ENCODE measurements around the gene SLIT3.

DNA sequence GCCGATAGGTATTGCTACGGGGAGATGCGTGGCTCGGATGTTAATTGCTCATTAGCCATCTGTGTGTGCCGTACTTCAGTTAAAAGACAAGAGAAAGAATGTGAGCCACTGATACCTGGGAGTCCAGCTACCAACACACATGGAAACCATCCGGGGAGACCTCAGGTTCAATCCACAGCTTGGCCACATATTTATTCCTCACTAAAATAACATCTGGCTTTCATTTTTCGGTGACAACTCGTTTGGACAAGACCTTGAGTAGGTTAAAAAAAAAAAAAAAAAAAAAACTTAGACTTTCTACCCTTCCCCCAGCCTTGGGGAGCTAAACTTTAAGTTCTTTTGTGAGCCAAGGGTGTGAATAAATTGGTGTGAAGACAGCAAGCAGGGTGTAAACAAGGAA is 84.1 kb downstream of the SLIT3 start:
- TF ChIP-seq, protein P1, sequence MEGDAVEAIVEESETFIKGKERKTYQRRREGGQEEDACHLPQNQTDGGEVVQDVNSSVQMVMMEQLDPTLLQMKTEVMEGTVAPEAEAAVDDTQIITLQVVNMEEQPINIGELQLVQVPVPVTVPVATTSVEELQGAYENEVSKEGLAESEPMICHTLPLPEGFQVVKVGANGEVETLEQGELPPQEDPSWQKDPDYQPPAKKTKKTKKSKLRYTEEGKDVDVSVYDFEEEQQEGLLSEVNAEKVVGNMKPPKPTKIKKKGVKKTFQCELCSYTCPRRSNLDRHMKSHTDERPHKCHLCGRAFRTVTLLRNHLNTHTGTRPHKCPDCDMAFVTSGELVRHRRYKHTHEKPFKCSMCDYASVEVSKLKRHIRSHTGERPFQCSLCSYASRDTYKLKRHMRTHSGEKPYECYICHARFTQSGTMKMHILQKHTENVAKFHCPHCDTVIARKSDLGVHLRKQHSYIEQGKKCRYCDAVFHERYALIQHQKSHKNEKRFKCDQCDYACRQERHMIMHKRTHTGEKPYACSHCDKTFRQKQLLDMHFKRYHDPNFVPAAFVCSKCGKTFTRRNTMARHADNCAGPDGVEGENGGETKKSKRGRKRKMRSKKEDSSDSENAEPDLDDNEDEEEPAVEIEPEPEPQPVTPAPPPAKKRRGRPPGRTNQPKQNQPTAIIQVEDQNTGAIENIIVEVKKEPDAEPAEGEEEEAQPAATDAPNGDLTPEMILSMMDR (IDR thresholded peaks at IDR 0.05): no peak
- no peak for TF ChIP-seq POLR2A (IDR thresholded peaks at IDR 0.05)
